Measurements from ENCODE around the gene FAM234B. TPM values are rescaled to one million over a fixed set of nuclear protein-coding genes. Genes with fewer than 3 reads are reported as not detected.

The FAM234B gene
- polyA plus RNA-seq, 1 donor (not counting 4 experiments of a cell fraction or from before 2014, with no cell fraction given) = 4.5 TPM

DNA sequence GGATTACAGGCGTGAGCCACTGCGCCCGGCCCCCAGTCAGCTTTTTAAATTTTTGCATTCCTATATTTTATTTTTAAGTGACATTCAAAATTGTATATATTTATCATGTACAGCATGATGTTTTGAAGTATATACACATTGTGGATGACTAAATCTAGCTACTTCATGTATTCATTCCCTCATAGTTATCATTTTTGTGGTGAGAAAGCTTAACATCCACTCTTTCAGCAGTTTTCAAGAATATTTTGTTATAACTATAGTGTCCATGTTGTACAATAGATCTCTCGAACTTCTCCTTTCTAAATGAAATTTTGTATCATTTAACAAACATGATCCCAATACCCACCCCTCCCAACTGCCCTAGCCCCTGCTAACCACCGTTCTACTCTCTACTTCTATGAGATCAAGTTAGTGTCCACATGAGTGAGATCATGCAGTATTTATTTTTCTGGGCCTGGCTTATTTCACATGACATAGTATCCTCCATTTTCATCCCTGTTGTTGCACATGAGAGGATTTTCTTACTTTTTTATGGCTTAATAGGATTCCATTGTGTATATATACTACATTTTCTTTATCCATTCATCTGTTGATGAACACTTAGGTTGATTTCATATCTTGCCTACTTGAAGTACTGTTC, 35.3 kb upstream of the FAM234B start:
- DNase-seq (ENCODE audit: low read depth, low spot score) = no peak
- no peak overlapping the region for H3K27ac ChIP-seq (ENCODE audit: control insufficient read depth, insufficient read depth, low read length)
- no peak overlapping the region for H3K9ac ChIP-seq (ENCODE audit: control insufficient read depth, extremely low read depth, insufficient read depth, low read length)
- no peaks in the 10 kb centered on the region for H4K20me1 ChIP-seq (ENCODE audit: control insufficient read depth, extremely low read depth, insufficient read depth, low read length)
- H3K36me3 ChIP-seq (ENCODE audit: control insufficient read depth in 2 of 2, extremely low read depth in 1 of 2, insufficient read depth in 2 of 2, low read length in 2 of 2) = no peaks in the 10 kb centered on the region
- no peak overlapping the region for H2AFZ ChIP-seq (ENCODE audit: control insufficient read depth, low read length)
- H3K4me2 ChIP-seq (ENCODE audit: control insufficient read depth, extremely low read depth, insufficient read depth, low read depth, low read length) = no peak overlapping the region
- H3K4me3 ChIP-seq (ENCODE audit: control insufficient read depth in 2 of 3, extremely low read depth in 1 of 3, insufficient read depth in 2 of 3, low read depth in 1 of 3, low read length in 3 of 3) = no peak overlapping the region
- no peaks in the 10 kb centered on the region for H3K9me3 ChIP-seq (ENCODE audit: control insufficient read depth, low read depth, low read length)
- TF ChIP-seq, protein P1, sequence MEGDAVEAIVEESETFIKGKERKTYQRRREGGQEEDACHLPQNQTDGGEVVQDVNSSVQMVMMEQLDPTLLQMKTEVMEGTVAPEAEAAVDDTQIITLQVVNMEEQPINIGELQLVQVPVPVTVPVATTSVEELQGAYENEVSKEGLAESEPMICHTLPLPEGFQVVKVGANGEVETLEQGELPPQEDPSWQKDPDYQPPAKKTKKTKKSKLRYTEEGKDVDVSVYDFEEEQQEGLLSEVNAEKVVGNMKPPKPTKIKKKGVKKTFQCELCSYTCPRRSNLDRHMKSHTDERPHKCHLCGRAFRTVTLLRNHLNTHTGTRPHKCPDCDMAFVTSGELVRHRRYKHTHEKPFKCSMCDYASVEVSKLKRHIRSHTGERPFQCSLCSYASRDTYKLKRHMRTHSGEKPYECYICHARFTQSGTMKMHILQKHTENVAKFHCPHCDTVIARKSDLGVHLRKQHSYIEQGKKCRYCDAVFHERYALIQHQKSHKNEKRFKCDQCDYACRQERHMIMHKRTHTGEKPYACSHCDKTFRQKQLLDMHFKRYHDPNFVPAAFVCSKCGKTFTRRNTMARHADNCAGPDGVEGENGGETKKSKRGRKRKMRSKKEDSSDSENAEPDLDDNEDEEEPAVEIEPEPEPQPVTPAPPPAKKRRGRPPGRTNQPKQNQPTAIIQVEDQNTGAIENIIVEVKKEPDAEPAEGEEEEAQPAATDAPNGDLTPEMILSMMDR (optimal IDR thresholded peaks at IDR 0.05 in 1 of 3, IDR thresholded peaks at IDR 0.05 in 1 of 3, conservative IDR thresholded peaks at IDR 0.05 in 1 of 3; ENCODE audit: extremely low read depth in 1 of 3, insufficient read depth in 2 of 3, low read length in 3 of 3) = no peak
- TF ChIP-seq EZH2 (IDR thresholded peaks at IDR 0.05; ENCODE audit: low read length) = no peak
- H3K9me1 ChIP-seq (ENCODE audit: control insufficient read depth, extremely low read depth, insufficient read depth, low read length) = no peaks in the 10 kb centered on the region
- H3K27me3 ChIP-seq (ENCODE audit: control insufficient read depth, extremely low read depth, insufficient read depth, low read length) = no peaks in the 10 kb centered on the region
- dilution Hi-C loops (cut with MboI; ENCODE audit: extremely low pct_ligation_motif_present, low sequenced_read_pairs) = no loop called here
- no peaks in the 10 kb centered on the region for H3K4me1 ChIP-seq (ENCODE audit: control insufficient read depth, extremely low read depth, insufficient read depth, low read length)
- no peak for FAIRE-seq
- no peaks in the 10 kb centered on the region for H3K79me2 ChIP-seq (ENCODE audit: control insufficient read depth, insufficient read depth, low read length)

DNA sequence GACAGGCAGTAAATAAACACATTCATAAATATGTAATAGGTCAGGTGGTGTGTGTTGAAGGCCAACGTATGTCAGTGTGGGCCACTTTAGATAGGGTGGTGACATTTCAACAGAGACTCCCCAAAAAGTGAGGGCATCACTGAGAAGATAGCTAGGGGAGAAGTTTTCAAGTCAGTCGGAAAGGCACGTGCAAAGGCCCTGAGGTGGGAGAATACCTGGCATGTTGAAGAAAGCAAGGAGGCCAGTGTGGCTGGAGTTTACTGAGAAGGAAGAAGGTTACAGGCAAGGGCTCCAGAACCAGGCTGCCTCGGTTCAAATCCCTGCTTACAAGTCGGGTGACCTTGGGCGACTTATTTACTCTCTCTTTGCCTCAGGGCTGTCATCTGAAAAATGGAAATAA, 33.1 kb upstream of the FAM234B start:
- no peak overlapping the region for H2AFZ ChIP-seq (ENCODE audit: control insufficient read depth, low read length)
- H3K27me3 ChIP-seq (ENCODE audit: control insufficient read depth, extremely low read depth, insufficient read depth, low read length) = no peaks in the 10 kb centered on the region
- H3K4me1 ChIP-seq (ENCODE audit: control insufficient read depth, extremely low read depth, insufficient read depth, low read length) = no peaks in the 10 kb centered on the region
- DNase-seq (ENCODE audit: low read depth, low spot score) (no peak), FAIRE-seq (no peak)
- H3K9me3 ChIP-seq (ENCODE audit: control insufficient read depth, low read depth, low read length) = no peaks in the 10 kb centered on the region
- no peaks in the 10 kb centered on the region for H3K9me1 ChIP-seq (ENCODE audit: control insufficient read depth, extremely low read depth, insufficient read depth, low read length)
- TF ChIP-seq, protein P1 (optimal IDR thresholded peaks at IDR 0.05 in 1 of 3, IDR thresholded peaks at IDR 0.05 in 1 of 3, conservative IDR thresholded peaks at IDR 0.05 in 1 of 3; ENCODE audit: extremely low read depth in 1 of 3, insufficient read depth in 2 of 3, low read length in 3 of 3) = no peak
- TF ChIP-seq EZH2 (IDR thresholded peaks at IDR 0.05; ENCODE audit: low read length) = no peak
- no peak overlapping the region for H3K4me2 ChIP-seq (ENCODE audit: control insufficient read depth, extremely low read depth, insufficient read depth, low read depth, low read length)
- no peak overlapping the region for H3K27ac ChIP-seq (ENCODE audit: control insufficient read depth, insufficient read depth, low read length)
- no peak overlapping the region for H3K4me3 ChIP-seq (ENCODE audit: control insufficient read depth in 2 of 3, extremely low read depth in 1 of 3, insufficient read depth in 2 of 3, low read depth in 1 of 3, low read length in 3 of 3)
- H3K36me3 ChIP-seq (ENCODE audit: control insufficient read depth in 2 of 2, extremely low read depth in 1 of 2, insufficient read depth in 2 of 2, low read length in 2 of 2) = no peaks in the 10 kb centered on the region
- H3K9ac ChIP-seq (ENCODE audit: control insufficient read depth, extremely low read depth, insufficient read depth, low read length) = no peak overlapping the region
- H4K20me1 ChIP-seq (ENCODE audit: control insufficient read depth, extremely low read depth, insufficient read depth, low read length) = no peaks in the 10 kb centered on the region
- no peaks in the 10 kb centered on the region for H3K79me2 ChIP-seq (ENCODE audit: control insufficient read depth, insufficient read depth, low read length)
- dilution Hi-C loops (cut with MboI; ENCODE audit: extremely low pct_ligation_motif_present, low sequenced_read_pairs) = no loop called here
